Loucy (cell line): Measurements from ENCODE around the gene SLC16A6.

ENCODE experiments used
- CTCF ChIP-seq: fragments of 200-600 bp; sonication (generic); conservative IDR thresholded peaks from 2 replicates; pipeline ENCODE4 v1.5.1; 2014; ENCODE audit warnings: mild to moderate bottlenecking, antibody characterized with exemption, low read length
- EZH2phosphoT487 ChIP-seq: fragments of 200-600 bp; IDR thresholded peaks from 2 replicates; pipeline ENCODE4 v1.6.1; 2018; ENCODE audit warnings: antibody characterized with exemption, mild to moderate bottlenecking, moderate library complexity, borderline replicate concordance

- TF ChIP-seq CTCF: no peak
- TF ChIP-seq EZH2phosphoT487: no peak
These were observed 52.1 kb downstream of the SLC16A6 start for GRCh38 chr17:68238871-68239253.
